GM21529 (cell line): Measurements from ENCODE around the gene ZNF106.
A peak's percentile ranks its signal among the peaks of the same experiment; 100 is the strongest.

Experiments used
- ATAC-seq: cut with Tn5 transposase; IDR thresholded peaks from one replicate; pipeline ENCODE4 v1.9.1; 2021; ENCODE audit not compliant: unreplicated experiment

Gene ZNF106

GRCh38 chr15:42490671-42491538 lies at the start of gene ZNF106:
Gene ZNF106 (minus strand): TSS chr15:42491141. CDS start chr15:42472289, 18,852 bp downstream.
- ATAC-seq = peak; percentile 47

GRCh38 chr15:42533246-42533645 lies 42.3 kb upstream of the ZNF106 start:
- no peak for ATAC-seq

DNA sequence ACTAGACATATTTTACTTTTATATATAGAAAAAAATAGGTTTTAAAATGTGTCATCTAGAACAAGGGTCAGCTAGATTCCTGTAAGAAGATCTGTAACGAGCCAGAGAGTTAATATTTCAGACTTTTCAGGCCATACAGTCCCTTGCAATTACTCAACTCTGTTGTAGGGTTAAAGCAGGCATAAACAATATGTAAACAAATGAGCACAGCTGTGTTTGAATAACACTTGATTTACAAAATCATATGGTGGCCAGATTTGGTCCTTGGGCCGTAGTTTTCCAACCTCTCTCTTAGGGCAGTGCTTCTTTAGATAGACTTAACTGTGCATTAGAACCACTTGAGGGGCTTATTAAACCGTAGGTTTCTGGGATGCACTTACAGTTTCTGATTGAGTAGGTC lies 38.0 kb upstream of the ZNF106 start:
- ATAC-seq = no peak

GRCh38 chr15:42523331-42523730 lies 32.4 kb upstream of the ZNF106 start:
- no peak for ATAC-seq

DNA sequence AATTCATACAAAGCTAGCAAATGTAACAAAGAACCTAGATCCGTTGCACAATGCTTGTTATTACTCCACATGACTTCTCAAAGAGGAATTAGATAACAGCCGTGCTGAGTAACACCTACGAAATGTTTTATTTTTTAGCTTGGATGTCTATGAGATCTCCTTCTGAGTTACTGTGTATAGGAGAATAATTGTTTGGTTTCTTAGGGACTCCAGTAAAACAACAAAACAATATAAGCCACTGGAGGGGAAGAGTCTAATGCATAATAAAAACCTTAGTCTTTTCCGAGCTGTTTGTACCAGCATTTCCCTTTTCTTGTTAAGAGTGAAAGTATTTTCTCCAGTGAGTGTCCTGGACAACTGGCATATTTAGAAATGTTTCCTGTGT lies 20.1 kb upstream of the ZNF106 start:
- no peak for ATAC-seq

GRCh38 chr15:42510258-42511006 lies 19.5 kb upstream of the ZNF106 start:
- ATAC-seq = no peak

DNA sequence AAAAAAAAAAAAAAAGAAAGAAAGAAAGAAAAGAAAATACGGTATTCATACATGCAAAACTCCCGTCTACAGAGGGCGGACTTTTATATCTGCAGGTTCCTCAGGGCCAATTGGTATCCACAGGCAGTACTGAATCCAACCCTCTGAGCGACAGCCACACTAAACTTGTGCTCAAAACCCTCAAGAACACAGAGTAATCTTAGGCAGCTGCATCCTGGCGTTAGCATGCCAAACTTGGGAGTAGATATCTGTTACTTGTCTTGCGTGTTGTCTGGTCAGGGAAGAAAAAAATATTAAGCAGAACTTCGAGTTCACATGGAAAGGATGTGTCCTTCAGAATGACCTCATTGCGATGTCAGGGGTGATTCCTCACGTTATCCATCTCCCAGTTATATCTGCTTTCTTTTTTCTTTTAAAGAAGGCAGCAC lies 17.3 kb upstream of the ZNF106 start:
- ATAC-seq = no peak

- no peak for ATAC-seq
These were observed 16.6 kb upstream of the ZNF106 start for GRCh38 chr15:42507514-42507913.

DNA sequence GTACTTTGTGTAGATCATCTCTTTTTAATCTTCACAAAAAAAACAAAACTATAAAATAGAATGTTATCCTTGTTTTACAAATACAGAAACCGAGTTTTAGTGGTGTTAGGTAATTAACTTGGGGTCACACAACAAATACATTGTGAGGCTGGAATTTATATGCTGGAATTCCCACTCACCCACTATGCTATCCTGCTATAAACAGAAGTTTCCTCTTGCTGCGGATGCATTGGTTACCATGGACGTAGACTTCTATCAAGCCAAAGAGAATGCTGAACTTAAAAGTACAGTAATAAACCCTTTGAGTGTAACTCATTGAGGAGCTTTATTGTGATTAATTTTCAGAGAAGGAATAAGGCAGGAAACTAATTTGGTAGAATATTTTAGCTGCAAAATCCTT lies 13.7 kb upstream of the ZNF106 start:
- ATAC-seq = no peak

GRCh38 chr15:42503825-42504224 lies 12.9 kb upstream of the ZNF106 start:
- no peak for ATAC-seq

DNA sequence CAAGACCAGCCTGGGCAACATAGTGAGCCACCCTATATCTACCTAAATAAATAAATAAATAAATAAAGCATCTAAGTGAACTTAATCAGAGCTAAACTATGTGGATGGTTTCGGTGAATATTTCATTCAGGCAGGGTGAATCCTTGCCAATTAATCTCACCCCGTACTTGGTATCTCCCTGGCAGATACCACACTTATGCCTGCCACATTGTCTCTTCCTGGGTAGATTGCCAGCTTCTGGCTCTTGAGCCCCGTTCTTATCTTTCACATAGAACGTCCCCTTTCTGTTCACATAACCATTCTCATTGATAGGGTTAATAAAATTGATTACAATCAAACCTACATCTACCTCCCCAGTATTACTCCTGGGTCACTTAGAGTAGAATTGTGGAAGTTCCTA lies 11.5 kb upstream of the ZNF106 start:
- no peak for ATAC-seq

DNA sequence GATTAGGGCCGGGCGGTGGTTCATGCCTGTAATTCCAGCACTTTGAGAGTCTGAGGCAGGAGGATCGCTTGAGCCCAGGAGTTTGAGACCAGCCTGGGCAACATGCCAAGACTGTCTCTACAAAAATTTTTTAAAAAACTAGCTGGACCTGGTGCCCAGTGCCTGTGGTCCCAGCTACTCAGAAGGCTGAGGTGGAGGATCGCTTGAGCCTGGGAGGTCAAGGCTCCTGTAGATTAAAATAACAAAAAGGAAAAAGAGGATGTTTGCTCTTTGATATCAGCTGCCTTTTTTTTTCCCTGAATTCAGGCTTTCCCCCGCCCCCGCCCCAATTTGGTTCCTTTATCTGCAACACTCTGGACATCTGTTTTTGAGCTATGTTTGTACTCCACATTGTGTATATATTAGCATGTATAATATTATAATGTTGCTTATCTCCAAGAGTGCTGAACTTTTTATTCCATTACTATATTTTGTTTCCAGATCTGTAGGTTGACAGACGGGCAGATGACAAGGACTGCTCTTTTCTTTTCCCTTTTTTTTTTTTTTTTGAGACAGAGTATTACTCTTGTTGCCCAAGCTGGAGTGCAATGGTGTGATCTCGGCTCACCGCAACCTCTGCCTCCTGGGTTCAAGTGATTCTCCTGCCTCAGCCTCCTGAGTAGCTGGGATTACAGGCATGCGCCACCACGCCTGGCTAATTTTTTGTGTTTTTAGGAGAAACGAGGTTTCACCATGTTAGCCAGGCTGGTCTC lies 9.1 kb upstream of the ZNF106 start:
- ATAC-seq = no peak

DNA sequence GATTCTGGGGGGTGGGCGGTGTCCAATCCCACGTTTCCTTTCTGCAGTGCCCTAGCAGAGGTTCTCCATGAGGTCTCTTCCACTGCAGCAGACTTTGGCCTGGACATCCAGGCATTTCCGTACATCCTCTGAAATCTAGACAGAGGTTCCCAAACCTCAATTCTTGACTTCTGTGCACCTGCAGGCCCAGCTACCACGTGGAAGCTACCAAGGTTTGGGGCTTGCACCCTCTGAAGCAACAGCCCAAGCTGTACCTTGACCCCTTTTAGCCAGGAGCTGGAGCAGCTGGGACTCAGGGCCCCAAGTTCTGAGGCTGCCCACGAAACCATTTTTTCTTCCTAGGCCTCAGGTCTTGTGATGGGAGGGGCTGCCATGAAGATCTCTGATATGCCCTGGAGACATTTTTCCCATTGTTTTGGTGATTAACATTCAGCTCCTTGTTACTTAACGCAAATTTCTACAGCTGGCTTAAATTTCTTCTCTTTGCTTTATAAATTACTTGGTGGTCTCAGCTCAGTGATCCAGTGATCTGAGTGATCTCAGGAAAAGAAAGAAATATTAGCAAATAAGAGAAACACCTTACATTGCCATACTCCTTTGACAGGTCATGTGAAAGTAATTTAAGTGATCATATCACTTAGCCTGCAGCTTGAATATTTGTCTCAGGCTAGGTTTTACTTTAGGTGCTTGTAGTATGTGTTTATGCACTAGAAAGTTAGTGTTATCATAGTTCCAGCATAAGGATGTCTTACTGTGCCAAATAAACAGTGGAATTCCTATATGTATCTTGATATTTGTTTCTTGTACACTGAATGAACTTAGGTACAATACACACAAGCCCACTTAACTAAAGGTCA lies 7.5 kb upstream of the ZNF106 start:
- no peak for ATAC-seq

- ATAC-seq = peak; percentile 74
These were observed 4.6 kb upstream of the ZNF106 start, which contains the start of gene SNAP23 for GRCh38 chr15:42495361-42496212. Gene SNAP23 (plus strand): TSS chr15:42495634. CDS start chr15:42511847, 16,213 bp downstream.

GRCh38 chr15:42494998-42495360 lies 4.0 kb upstream of the ZNF106 start:
- ATAC-seq = no peak

- ATAC-seq = no peak
These were observed 2.7 kb upstream of the ZNF106 start for GRCh38 chr15:42493679-42494078.

DNA sequence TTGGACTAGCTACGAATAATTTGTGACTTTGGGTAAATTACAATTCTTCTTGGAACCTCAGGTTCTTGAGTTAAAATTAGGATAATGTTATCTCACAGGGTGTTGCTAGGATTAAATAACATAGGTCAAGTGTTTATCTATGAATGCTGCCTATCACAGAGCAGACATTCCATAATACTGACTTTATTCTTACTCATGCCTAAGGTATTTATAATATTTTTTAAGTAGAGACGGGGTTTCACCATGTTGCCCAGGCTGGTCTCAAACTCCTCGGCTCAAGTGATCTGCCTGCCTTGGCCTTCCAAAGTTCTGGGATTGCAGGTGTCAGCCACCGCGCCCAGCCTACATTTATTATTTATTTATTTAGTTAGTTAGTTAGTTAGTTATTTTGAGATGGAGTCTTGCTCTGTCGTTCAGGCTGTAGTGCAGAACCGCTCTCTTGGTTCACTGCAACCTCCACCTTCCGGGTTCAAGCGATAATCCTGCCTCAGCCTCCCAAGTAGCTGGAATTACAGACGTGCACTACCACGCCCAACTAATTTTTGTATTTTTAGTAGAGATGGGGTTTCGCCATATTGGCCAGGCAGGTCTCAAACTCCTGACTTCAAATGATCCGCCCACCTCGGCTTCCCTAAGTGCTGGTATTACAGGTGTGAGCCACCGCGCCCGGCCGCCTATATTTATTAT lies 741 bp upstream of the ZNF106 start:
- no peak for ATAC-seq

- ATAC-seq = peak; percentile 2
These were observed 660 bp downstream of the ZNF106 start for GRCh38 chr15:42490291-42490670.

DNA sequence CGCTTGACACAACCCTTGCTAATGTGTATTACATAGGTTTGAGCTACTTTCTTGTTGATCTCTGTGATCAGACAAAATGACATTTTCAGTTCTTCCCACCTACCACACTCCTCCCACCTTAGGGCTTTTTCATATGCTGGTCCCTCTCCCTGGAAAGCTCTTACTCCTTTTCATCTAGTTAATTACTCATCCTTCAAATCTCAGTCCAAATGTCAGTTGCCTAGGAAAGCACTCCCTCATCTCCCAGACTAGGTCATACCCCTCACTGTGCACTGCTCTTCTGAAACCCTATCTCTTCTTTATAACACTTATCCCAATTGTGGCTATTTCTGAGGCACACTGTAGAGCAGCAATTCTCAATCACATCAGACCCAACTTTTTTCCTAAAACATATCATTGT lies 7.3 kb downstream of the ZNF106 start:
- no peak for ATAC-seq
